HepG2 (cell line): ENCODE measurements around the gene ERBB4. TPM values are rescaled to one million over a fixed set of nuclear protein-coding genes. Genes with fewer than 3 reads are reported as not detected.

ENCODE experiments used
- ATAC-seq: fragments of 200-7000 bp; cut with Tn5 transposase; 3 replicates; pipeline ENCODE4 v1.9.1; 2020; ENCODE audit warnings: mild to moderate bottlenecking, moderate library complexity
- BruUV-seq: library from RNA; stranded (reverse); fragments of 400-500 nt; replicated peaks from 2 replicates; lab custom pipeline; 2021; lab: Mats Ljungman, UMichigan
- CTCF ChIA-PET: fragments of 300-600 bp; formaldehyde crosslinking; extraction: SDS; loops from one replicate; lab custom pipeline; 2021; ENCODE audit warnings: low total read pairs, inconsistent platforms, low intra/inter-chr PET ratio; lab: Yijun Ruan, JAX
- POLR2A ChIA-PET: fragments of 350-600 bp; sonication (Branson Sonifier 250); formaldehyde crosslinking; loops from one replicate; lab custom pipeline; 2020; ENCODE audit warnings: antibody characterized with exemption, inconsistent platforms; lab: Yijun Ruan, JAX
- DNase-seq: peaks from one replicate; pipeline ENCODE4 v3.0.0-alpha.2; 2015; ENCODE audit warnings: low spot score
- FAIRE-seq: peaks from 3 replicates; lab custom pipeline; 2011; peaks lifted over from hg19 to GRCh38; lab: Jason Lieb, UNC
- H2AFZ ChIP-seq: one replicate; pipeline ENCODE4 v1.6.1; 2011; ENCODE audit warnings: low read length, inconsistent platforms
- H3K27ac ChIP-seq: fragments of 300-600 bp; 3 replicates; pipeline ENCODE4 v1.8.0; 2011; ENCODE audit warnings: mixed run types, mild to moderate bottlenecking, mixed read lengths, low read length, inconsistent platforms; ENCODE audit not compliant: insufficient read depth; ENCODE audit errors: extremely low read length
- H3K27me3 ChIP-seq, 2 experiments: fragments of 200-600 bp in 1 of 2; 2 replicates in 1 of 2; 3 replicates in 1 of 2; pipeline versions ENCODE4 v1.6.0 to v1.8.0; 2011; ENCODE audit warnings: low read length in 2 of 2, mild to moderate bottlenecking in 2 of 2, moderate library complexity in 2 of 2, inconsistent platforms in 1 of 2; ENCODE audit not compliant: insufficient read depth in 2 of 2, control insufficient read depth in 1 of 2
- H3K36me3 ChIP-seq, 2 experiments: fragments of 200-600 bp in 1 of 2; replicated peaks in 1 of 2; 2 replicates in 1 of 2; 3 replicates in 1 of 2; pipeline versions ENCODE4 v1.5.1 to v1.8.0; 2011; ENCODE audit warnings: low read length in 2 of 2, inconsistent platforms in 1 of 2; ENCODE audit not compliant: insufficient read depth in 2 of 2, control insufficient read depth in 1 of 2
- H3K4me1 ChIP-seq: 2 replicates; pipeline ENCODE4 v1.5.1; 2012; ENCODE audit warnings: low read length, inconsistent platforms; ENCODE audit not compliant: insufficient read depth
- H3K4me2 ChIP-seq: 2 replicates; pipeline ENCODE4 v1.6.0; 2011; ENCODE audit warnings: low read depth, low read length, inconsistent platforms
- H3K4me3 ChIP-seq, 3 experiments: fragments of 200-600 bp in 1 of 3; sonication (generic), shearing (Covaris generic) in 1 of 3; replicated peaks in 1 of 3; 2 replicates each; pipeline ENCODE4 v1.5.1; 2011 to 2016; ENCODE audit warnings: low read length in 3 of 3, inconsistent platforms in 2 of 3, low read depth in 2 of 3, mild to moderate bottlenecking in 2 of 3, control low read depth in 1 of 3, mixed read lengths in 1 of 3; ENCODE audit not compliant: insufficient read depth in 1 of 3
- H3K79me2 ChIP-seq: one replicate; pipeline ENCODE4 v1.6.1; 2011; ENCODE audit warnings: low read length, inconsistent platforms; ENCODE audit not compliant: insufficient read depth
- H3K9ac ChIP-seq: 2 replicates; pipeline ENCODE4 v1.6.0; 2011; ENCODE audit warnings: mild to moderate bottlenecking, low read depth, low read length, inconsistent platforms; ENCODE audit not compliant: insufficient read depth
- H3K9me3 ChIP-seq: 2 replicates; pipeline ENCODE4 v1.5.1; 2012; ENCODE audit warnings: mild to moderate bottlenecking, low read length
- H4K20me1 ChIP-seq: 2 replicates; pipeline ENCODE4 v1.6.0; 2011; ENCODE audit warnings: inconsistent platforms, mild to moderate bottlenecking, low read length, moderate library complexity; ENCODE audit not compliant: insufficient read depth
- ARNTL ChIP-seq: sonication (generic); formaldehyde crosslinking; IDR thresholded peaks from 2 replicates; pipeline ENCODE4 v1.4.0; 2020; ENCODE audit warnings: mild to moderate bottlenecking, missing genetic modification reagents
- ATF7-NPFF ChIP-seq: sonication (generic); formaldehyde crosslinking; IDR thresholded peaks from 2 replicates; pipeline ENCODE4 v1.8.1; 2023; ENCODE audit warnings: mild to moderate bottlenecking, low read depth, missing genetic modification reagents, moderate library complexity
- MEIS2 ChIP-seq: sonication (generic); formaldehyde crosslinking; IDR thresholded peaks from 2 replicates; pipeline ENCODE4 v1.9.0; 2021; ENCODE audit warnings: mild to moderate bottlenecking, missing genetic modification reagents
- MLLT10 ChIP-seq: sonication (generic); formaldehyde crosslinking; IDR thresholded peaks from 2 replicates; pipeline ENCODE4 v1.4.0; 2020; ENCODE audit warnings: missing genetic modification reagents
- MTF2 ChIP-seq: sonication (generic); formaldehyde crosslinking; IDR thresholded peaks from 2 replicates; pipeline ENCODE4 v1.5.0; 2020; ENCODE audit warnings: missing genetic modification reagents, borderline replicate concordance
- SMARCE1 ChIP-seq: fragments of 450-650 bp; IDR thresholded peaks from 2 replicates; pipeline ENCODE4 v1.6.1; 2017; ENCODE audit warnings: borderline replicate concordance
- TCF7L2 ChIP-seq: IDR thresholded peaks from 2 replicates; pipeline ENCODE4 v1.6.1; 2011; ENCODE audit warnings: mild to moderate bottlenecking, low read depth, low read length, moderate library complexity
- ZNF180 ChIP-seq: sonication (generic); formaldehyde crosslinking; IDR thresholded peaks from 2 replicates; pipeline ENCODE4 v1.4.0; 2020; ENCODE audit warnings: low read depth, missing genetic modification reagents, borderline replicate concordance
- ZNF598 ChIP-seq: sonication (generic); formaldehyde crosslinking; IDR thresholded peaks from 2 replicates; pipeline ENCODE4 v1.5.1; 2020; ENCODE audit warnings: mild to moderate bottlenecking, missing genetic modification reagents, borderline replicate concordance
- ZNF629 ChIP-seq: sonication (generic); formaldehyde crosslinking; conservative IDR thresholded peaks from 2 replicates; pipeline ENCODE4 v1.5.0; 2020; ENCODE audit warnings: missing genetic modification reagents
- WGBS: methylation state at CpG from one replicate; pipeline ENCODE4 v1.1.6; 2017; ENCODE audit warnings: low lambda C conversion rate; 5-methylcytosine and 5-hydroxymethylcytosine counted together
- in situ Hi-C: cut with HindIII; loops from 2 replicates; pipeline ENCODE4 v1.10.0; 2017; ENCODE audit warnings: low pct_unique_long_range_greater_than_20kb; ENCODE audit not compliant: extremely low pct_ligation_motif_present
- intact Hi-C: fragments of 100-400 bp; cut with micrococcal nuclease; formaldehyde crosslinking; loops from one replicate; pipeline ENCODE4 v1.10.0; 2022; ENCODE audit not compliant: unreplicated experiment
- polyA plus RNA-seq, 8 experiments: library from polyadenylated mRNA; depleted of rRNA in 3 of 8; stranded (reverse) in 7 of 8; unstranded in 1 of 8; fragments of >200 nt; fragmentation: Illumina TruSeq in 4 of 8; extraction: Trizol in 4 of 8; gene quantifications; 2 replicates each; pipeline versions ENCODE4 v1.2.1 to v1.2.3, GENCODE V29; 2011 to 2016; ENCODE audit warnings: low read depth in 4 of 8, missing spikeins in 1 of 8, mixed read lengths in 1 of 8; ENCODE audit not compliant: insufficient read depth in 1 of 8
- total RNA-seq, 5 experiments: library from RNA; depleted of rRNA; stranded (reverse); fragments of >200 nt; fragmentation: Illumina TruSeq; extraction: Trizol; gene quantifications; 2 replicates each; pipeline ENCODE4 v1.2.3, GENCODE V29; 2016; ENCODE audit warnings: low read depth in 1 of 5
- TF ChIP-seq, protein P1 (sequence below): IDR thresholded peaks from 2 replicates; pipeline ENCODE4 v1.6.1; 2016; ENCODE audit warnings: low read depth, control low read depth
- TF ChIP-seq, protein P2 (sequence below): sonication (generic); formaldehyde crosslinking; conservative IDR thresholded peaks from 2 replicates; pipeline ENCODE4 v1.4.0; 2020; ENCODE audit warnings: missing genetic modification reagents
- TF ChIP-seq, protein P3 (sequence below): sonication (generic); formaldehyde crosslinking; IDR thresholded peaks from 2 replicates; pipeline ENCODE4 v1.5.1; 2020; ENCODE audit warnings: missing genetic modification reagents, mild to moderate bottlenecking, borderline replicate concordance
- TF ChIP-seq, protein P4 (sequence below): IDR thresholded peaks from 2 replicates; pipeline ENCODE4 v1.6.1; 2016; ENCODE audit warnings: low read depth, missing genetic modification reagents, missing compliant biosample characterization

Gene ERBB4
- total and polyA plus RNA-seq, 2 of the 13 experiments (the other 11 are each of a cell fraction or from before 2014, with no cell fraction given): not detected

DNA sequence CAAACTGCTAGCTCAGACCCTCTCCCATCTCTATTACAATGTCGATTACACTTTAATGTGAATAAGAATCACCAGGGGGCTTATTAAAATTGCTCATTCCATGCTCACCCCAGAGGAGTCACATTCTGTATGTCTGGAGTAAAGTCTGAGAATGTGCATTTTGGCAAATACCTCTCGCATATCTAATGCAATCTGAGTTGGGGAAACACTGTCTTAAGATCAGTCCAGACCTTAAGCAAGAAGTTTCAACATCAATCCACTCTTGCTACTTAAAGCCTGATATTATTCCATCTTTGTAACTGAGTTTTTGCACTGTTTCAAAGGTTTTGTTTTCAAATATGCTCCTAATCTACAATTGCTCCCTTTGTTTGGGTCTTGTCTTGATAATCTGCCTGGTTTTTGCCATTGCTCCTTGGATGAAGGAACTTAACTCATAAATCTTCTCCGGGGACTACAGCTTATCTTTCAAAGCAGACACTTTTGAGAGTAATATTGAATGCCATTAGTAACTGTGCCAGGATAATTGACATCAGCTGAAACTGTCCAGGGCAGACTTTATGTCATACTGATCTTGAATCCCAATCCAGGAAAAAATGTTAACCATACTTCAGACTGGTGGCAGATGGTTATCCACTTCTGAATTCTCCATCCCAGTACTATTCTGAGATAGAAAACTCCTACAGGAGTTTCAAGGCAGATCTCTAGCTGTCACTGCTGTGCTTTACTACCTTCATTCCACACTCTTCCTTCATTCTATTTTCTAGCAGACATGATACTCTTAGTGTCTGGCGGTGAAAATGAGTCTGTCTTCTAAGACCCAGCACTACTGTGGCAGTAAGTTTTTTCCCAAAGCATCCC lies 200.9 kb downstream of the ERBB4 start:
- Histone ChIP-seq H3K4me1 (no peaks in the 10 kb centered on the region), H2AFZ (no peak overlapping the region), H4K20me1 (no peaks in the 10 kb centered on the region)
- 5% methylated on average over 4 of the region's 4 CpGs for WGBS
- in situ Hi-C loops: no loop called here
- FAIRE-seq: no peak
- no peak for TF ChIP-seq ZNF598 (CRISPR knock-in tag)
- TF ChIP-seq ZNF629: no peak
- TF ChIP-seq, protein P1, sequence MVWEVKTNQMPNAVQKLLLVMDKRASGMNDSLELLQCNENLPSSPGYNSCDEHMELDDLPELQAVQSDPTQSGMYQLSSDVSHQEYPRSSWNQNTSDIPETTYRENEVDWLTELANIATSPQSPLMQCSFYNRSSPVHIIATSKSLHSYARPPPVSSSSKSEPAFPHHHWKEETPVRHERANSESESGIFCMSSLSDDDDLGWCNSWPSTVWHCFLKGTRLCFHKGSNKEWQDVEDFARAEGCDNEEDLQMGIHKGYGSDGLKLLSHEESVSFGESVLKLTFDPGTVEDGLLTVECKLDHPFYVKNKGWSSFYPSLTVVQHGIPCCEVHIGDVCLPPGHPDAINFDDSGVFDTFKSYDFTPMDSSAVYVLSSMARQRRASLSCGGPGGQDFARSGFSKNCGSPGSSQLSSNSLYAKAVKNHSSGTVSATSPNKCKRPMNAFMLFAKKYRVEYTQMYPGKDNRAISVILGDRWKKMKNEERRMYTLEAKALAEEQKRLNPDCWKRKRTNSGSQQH (CRISPR knock-in tag): no peak
- TF ChIP-seq, protein P2, sequence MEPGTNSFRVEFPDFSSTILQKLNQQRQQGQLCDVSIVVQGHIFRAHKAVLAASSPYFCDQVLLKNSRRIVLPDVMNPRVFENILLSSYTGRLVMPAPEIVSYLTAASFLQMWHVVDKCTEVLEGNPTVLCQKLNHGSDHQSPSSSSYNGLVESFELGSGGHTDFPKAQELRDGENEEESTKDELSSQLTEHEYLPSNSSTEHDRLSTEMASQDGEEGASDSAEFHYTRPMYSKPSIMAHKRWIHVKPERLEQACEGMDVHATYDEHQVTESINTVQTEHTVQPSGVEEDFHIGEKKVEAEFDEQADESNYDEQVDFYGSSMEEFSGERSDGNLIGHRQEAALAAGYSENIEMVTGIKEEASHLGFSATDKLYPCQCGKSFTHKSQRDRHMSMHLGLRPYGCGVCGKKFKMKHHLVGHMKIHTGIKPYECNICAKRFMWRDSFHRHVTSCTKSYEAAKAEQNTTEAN (CRISPR knock-in tag): no peak
- no peak for TF ChIP-seq MEIS2 (CRISPR knock-in tag)
- no peak for TF ChIP-seq ZNF180 (CRISPR knock-in tag)
- TF ChIP-seq TCF7L2: no peak
- TF ChIP-seq MLLT10 (CRISPR knock-in tag): no peak
- no peak for TF ChIP-seq ATF7-NPFF (CRISPR knock-in tag)
- TF ChIP-seq, protein P3, sequence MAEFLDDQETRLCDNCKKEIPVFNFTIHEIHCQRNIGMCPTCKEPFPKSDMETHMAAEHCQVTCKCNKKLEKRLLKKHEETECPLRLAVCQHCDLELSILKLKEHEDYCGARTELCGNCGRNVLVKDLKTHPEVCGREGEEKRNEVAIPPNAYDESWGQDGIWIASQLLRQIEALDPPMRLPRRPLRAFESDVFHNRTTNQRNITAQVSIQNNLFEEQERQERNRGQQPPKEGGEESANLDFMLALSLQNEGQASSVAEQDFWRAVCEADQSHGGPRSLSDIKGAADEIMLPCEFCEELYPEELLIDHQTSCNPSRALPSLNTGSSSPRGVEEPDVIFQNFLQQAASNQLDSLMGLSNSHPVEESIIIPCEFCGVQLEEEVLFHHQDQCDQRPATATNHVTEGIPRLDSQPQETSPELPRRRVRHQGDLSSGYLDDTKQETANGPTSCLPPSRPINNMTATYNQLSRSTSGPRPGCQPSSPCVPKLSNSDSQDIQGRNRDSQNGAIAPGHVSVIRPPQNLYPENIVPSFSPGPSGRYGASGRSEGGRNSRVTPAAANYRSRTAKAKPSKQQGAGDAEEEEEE (CRISPR knock-in tag): no peak
- no peak for TF ChIP-seq SMARCE1
- TF ChIP-seq, protein P4, sequence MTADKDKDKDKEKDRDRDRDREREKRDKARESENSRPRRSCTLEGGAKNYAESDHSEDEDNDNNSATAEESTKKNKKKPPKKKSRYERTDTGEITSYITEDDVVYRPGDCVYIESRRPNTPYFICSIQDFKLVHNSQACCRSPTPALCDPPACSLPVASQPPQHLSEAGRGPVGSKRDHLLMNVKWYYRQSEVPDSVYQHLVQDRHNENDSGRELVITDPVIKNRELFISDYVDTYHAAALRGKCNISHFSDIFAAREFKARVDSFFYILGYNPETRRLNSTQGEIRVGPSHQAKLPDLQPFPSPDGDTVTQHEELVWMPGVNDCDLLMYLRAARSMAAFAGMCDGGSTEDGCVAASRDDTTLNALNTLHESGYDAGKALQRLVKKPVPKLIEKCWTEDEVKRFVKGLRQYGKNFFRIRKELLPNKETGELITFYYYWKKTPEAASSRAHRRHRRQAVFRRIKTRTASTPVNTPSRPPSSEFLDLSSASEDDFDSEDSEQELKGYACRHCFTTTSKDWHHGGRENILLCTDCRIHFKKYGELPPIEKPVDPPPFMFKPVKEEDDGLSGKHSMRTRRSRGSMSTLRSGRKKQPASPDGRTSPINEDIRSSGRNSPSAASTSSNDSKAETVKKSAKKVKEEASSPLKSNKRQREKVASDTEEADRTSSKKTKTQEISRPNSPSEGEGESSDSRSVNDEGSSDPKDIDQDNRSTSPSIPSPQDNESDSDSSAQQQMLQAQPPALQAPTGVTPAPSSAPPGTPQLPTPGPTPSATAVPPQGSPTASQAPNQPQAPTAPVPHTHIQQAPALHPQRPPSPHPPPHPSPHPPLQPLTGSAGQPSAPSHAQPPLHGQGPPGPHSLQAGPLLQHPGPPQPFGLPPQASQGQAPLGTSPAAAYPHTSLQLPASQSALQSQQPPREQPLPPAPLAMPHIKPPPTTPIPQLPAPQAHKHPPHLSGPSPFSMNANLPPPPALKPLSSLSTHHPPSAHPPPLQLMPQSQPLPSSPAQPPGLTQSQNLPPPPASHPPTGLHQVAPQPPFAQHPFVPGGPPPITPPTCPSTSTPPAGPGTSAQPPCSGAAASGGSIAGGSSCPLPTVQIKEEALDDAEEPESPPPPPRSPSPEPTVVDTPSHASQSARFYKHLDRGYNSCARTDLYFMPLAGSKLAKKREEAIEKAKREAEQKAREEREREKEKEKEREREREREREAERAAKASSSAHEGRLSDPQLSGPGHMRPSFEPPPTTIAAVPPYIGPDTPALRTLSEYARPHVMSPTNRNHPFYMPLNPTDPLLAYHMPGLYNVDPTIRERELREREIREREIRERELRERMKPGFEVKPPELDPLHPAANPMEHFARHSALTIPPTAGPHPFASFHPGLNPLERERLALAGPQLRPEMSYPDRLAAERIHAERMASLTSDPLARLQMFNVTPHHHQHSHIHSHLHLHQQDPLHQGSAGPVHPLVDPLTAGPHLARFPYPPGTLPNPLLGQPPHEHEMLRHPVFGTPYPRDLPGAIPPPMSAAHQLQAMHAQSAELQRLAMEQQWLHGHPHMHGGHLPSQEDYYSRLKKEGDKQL (CRISPR knock-in tag): no peak
- TF ChIP-seq ARNTL (CRISPR knock-in tag): no peak
- TF ChIP-seq MTF2 (CRISPR knock-in tag): no peak
- TF ChIP-seq, all 625 proteins: peak for 0
- Histone ChIP-seq H3K27ac (no peak overlapping the region), H3K27me3 (no peaks in the 10 kb centered on the region), H3K9me3 (no peaks in the 10 kb centered on the region), H3K4me3 (no peak overlapping the region), H3K79me2 (no peaks in the 10 kb centered on the region), H3K4me2 (no peak overlapping the region), H3K36me3 (no peaks in the 10 kb centered on the region), H3K9ac (no peak overlapping the region)
- ChIA-PET CTCF (no interaction called here), POLR2A (no interaction called here)
- no TSS peak for BruUV-seq
- no peak for DNase-seq
- intact Hi-C loops: no loop called here
- ATAC-seq: no peak
